ENCODE results near the gene GSTA2. TPM values are rescaled to one million over a fixed set of nuclear protein-coding genes. Genes with fewer than 3 reads are reported as not detected.
"Not testable (repeated sequence)": the region's sequence is repeated elsewhere in the genome, so short reads cannot be mapped to it uniquely, and the experiment has no call there.

Gene GSTA2
- total and polyA plus RNA-seq, 4 donors, result 2.0 to 6.8 (median 3.1) TPM

DNA sequence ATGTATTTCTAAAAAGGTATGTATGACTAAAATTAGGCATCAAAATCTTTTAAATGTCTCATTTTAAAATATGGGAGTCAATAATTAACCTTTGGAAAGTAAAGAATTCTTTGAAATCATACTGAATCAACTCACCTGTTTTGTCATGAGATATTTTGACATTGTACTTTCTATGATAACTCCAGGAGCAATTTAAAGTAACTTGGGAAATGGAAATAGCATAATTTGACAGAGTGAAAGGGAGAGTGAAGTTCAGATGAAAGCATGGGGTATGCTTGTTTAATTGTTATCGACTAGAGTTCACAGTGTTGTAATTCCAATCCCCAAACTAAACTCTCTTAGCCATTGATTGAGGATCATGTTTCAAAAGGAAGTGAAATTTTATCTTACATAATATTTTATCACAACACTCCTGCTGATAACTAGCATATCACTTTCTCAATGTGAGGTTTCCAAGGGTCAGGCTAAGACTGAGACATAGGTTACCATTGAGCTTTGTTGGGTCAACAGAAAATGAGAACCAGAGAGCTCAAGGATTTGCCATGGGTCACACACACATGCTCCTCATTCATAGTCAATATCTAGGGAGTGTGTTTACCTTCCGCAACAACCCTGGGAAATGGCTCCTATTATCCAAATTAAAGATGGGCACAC, 38.0 kb upstream of the GSTA2 start:
- TF ChIP-seq, protein P1, sequence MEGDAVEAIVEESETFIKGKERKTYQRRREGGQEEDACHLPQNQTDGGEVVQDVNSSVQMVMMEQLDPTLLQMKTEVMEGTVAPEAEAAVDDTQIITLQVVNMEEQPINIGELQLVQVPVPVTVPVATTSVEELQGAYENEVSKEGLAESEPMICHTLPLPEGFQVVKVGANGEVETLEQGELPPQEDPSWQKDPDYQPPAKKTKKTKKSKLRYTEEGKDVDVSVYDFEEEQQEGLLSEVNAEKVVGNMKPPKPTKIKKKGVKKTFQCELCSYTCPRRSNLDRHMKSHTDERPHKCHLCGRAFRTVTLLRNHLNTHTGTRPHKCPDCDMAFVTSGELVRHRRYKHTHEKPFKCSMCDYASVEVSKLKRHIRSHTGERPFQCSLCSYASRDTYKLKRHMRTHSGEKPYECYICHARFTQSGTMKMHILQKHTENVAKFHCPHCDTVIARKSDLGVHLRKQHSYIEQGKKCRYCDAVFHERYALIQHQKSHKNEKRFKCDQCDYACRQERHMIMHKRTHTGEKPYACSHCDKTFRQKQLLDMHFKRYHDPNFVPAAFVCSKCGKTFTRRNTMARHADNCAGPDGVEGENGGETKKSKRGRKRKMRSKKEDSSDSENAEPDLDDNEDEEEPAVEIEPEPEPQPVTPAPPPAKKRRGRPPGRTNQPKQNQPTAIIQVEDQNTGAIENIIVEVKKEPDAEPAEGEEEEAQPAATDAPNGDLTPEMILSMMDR (IDR thresholded peaks at IDR 0.05; ENCODE audit: control extremely low read depth, extremely low read depth), result no peak
- DNase-seq (no peak), ATAC-seq (ENCODE audit: insufficient read depth, low FRiP score) (no peak)
- H3K27me3 ChIP-seq (ENCODE audit: control insufficient read depth in 3 of 3, insufficient read depth in 3 of 3, low read length in 2 of 3), result no peaks in the 10 kb centered on the region
- no peak overlapping the region for H3K4me3 ChIP-seq
- H3K27ac ChIP-seq (ENCODE audit: low read depth in 1 of 2, low read length in 1 of 2), result no peak overlapping the region
- no peaks in the 10 kb centered on the region for H3K36me3 ChIP-seq (ENCODE audit: control insufficient read depth in 4 of 4, insufficient read depth in 4 of 4, low read length in 4 of 4)
- WGBS, 2 donors, result 77 to 90% methylated on average over 2 of the region's 2 CpGs
- no peak overlapping the region for H3K9ac ChIP-seq (ENCODE audit: insufficient read depth in 1 of 2, low read length in 2 of 2)
- no peaks in the 10 kb centered on the region for H3K9me3 ChIP-seq (ENCODE audit: control insufficient read depth in 4 of 4, insufficient read depth in 3 of 4, low read length in 3 of 4)
- H3K4me1 ChIP-seq (ENCODE audit: control insufficient read depth in 5 of 5, insufficient read depth in 5 of 5, low read length in 5 of 5), result no peaks in the 10 kb centered on the region

DNA sequence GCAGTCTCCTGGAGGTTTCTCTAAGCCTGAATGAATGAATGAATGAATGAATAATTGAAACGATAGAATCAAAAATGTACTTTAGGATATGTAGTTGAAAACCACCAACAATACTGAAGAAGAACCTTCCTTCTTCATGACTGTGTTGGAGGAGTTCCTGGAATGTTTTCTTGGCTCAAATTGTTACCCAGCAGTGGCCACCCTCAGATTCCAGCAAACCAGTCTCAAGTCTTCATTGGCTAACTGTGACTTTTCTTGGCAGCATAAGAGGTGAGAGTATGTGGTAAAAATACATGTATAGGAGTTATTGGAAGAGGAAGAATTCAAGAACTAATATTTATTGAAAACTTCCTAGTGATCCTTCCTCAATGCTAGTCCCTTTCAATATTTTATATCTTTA, 36.0 kb upstream of the GSTA2 start:
- not testable (repeated sequence) for H3K4me3 ChIP-seq; ATAC-seq (ENCODE audit: insufficient read depth, low FRiP score); H3K36me3 ChIP-seq (ENCODE audit: control insufficient read depth in 4 of 4, insufficient read depth in 4 of 4, low read length in 4 of 4); H3K9ac ChIP-seq (ENCODE audit: insufficient read depth in 1 of 2, low read length in 2 of 2); H3K27me3 ChIP-seq (ENCODE audit: control insufficient read depth in 3 of 3, insufficient read depth in 3 of 3, low read length in 2 of 3); H3K9me3 ChIP-seq (ENCODE audit: control insufficient read depth in 4 of 4, insufficient read depth in 3 of 4, low read length in 3 of 4); DNase-seq; H3K27ac ChIP-seq (ENCODE audit: low read depth in 1 of 2, low read length in 1 of 2); H3K4me1 ChIP-seq (ENCODE audit: control insufficient read depth in 5 of 5, insufficient read depth in 5 of 5, low read length in 5 of 5)
- WGBS, 2 donors, result 88 to 89% methylated on average over 1 of the region's 1 CpG

DNA sequence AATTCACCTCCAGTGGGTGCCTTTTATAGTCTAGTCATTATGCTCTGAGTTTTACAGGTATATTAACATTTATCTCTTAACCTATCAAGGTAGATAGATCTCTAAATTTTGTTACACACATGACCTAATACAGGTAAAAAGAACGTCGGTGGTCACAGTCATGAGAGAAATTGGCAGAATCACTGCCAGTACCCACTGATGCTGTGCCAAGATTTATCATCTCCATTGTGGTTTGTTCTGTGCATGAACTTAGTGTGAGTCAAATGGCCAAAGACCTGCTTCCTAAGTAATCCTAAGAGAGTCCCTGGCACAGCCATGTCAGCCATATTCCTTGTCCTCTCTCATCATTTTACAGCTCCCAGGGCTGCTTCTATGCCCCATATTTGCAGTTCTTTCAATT, 31.1 kb upstream of the GSTA2 start:
- DNase-seq; H3K9ac ChIP-seq (ENCODE audit: insufficient read depth in 1 of 2, low read length in 2 of 2); ATAC-seq (ENCODE audit: insufficient read depth, low FRiP score); H3K36me3 ChIP-seq (ENCODE audit: control insufficient read depth in 4 of 4, insufficient read depth in 4 of 4, low read length in 4 of 4); H3K27me3 ChIP-seq (ENCODE audit: control insufficient read depth in 3 of 3, insufficient read depth in 3 of 3, low read length in 2 of 3); H3K9me3 ChIP-seq (ENCODE audit: control insufficient read depth in 4 of 4, insufficient read depth in 3 of 4, low read length in 3 of 4); H3K4me3 ChIP-seq; H3K27ac ChIP-seq (ENCODE audit: low read depth in 1 of 2, low read length in 1 of 2); H3K4me1 ChIP-seq (ENCODE audit: control insufficient read depth in 5 of 5, insufficient read depth in 5 of 5, low read length in 5 of 5): not testable (repeated sequence)
- 89 to 91% methylated on average over 2 of the region's 2 CpGs for WGBS, 2 donors

DNA sequence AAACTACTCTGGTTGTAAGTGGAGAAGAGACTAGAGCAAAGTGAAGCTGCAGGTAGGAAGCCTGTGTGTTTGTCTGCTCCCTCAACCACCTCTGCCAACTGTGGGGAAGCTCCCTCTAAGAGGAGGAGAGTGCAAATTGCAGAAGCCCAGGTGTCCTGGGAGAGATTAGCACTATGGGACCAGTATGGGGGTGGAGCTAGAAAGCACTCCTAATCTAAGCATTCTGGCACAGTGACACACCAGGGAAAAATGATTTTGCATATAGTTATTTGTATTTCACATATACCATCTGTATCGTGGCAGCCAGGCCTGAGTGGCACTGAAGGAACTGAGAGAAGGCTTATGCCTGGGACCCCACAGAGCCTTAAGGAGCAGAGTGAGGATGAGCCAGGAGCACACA, 27.6 kb upstream of the GSTA2 start:
- no peak for DNase-seq
- H3K36me3 ChIP-seq (ENCODE audit: control insufficient read depth in 4 of 4, insufficient read depth in 4 of 4, low read length in 4 of 4), result no peaks in the 10 kb centered on the region
- H3K9ac ChIP-seq (ENCODE audit: insufficient read depth in 1 of 2, low read length in 2 of 2), result no peak overlapping the region
- H3K4me1 ChIP-seq (ENCODE audit: control insufficient read depth in 5 of 5, insufficient read depth in 5 of 5, low read length in 5 of 5), result no peaks in the 10 kb centered on the region
- TF ChIP-seq, protein P1 (IDR thresholded peaks at IDR 0.05; ENCODE audit: control extremely low read depth, extremely low read depth), result no peak
- H3K27ac ChIP-seq (ENCODE audit: low read depth in 1 of 2, low read length in 1 of 2), result no peak overlapping the region
- 0% methylated on average over 1 of the region's 1 CpG for WGBS, 2 donors
- no peaks in the 10 kb centered on the region for H3K27me3 ChIP-seq (ENCODE audit: control insufficient read depth in 3 of 3, insufficient read depth in 3 of 3, low read length in 2 of 3)
- peaks cover 0 to 5% (median 0%) of the 10 kb centered on the region in 4 donors for H3K9me3 ChIP-seq (ENCODE audit: control insufficient read depth in 4 of 4, insufficient read depth in 3 of 4, low read length in 3 of 4)
- no peak for ATAC-seq (ENCODE audit: insufficient read depth, low FRiP score)
- H3K4me3 ChIP-seq, result no peak overlapping the region

DNA sequence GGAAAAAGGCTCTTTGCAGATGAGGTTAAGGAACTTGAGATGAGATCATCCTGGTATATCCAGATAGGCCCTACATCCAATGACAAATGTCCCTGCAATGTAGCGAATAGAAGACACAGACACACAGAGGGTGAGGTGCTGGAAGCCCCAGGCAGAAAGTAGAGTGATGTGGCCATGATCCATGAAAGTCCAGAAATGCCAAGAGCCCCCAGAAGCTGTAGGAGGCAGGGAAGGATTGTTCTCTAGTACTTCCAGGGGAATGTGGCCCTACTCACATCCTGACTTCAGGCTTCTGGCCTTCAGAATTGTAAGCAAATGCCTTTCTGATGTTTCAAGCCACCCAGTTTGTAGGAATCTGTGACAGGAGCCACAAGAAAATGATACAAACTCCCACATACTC, 26.4 kb upstream of the GSTA2 start:
- not testable (repeated sequence) for H3K27ac ChIP-seq (ENCODE audit: low read depth in 1 of 2, low read length in 1 of 2); DNase-seq

More for the DNA sequence above, 26.4 kb upstream of the GSTA2 start:
- H3K9me3 ChIP-seq (ENCODE audit: control insufficient read depth in 4 of 4, insufficient read depth in 3 of 4, low read length in 3 of 4); H3K4me1 ChIP-seq (ENCODE audit: control insufficient read depth in 5 of 5, insufficient read depth in 5 of 5, low read length in 5 of 5); ATAC-seq (ENCODE audit: insufficient read depth, low FRiP score); H3K27me3 ChIP-seq (ENCODE audit: control insufficient read depth in 3 of 3, insufficient read depth in 3 of 3, low read length in 2 of 3); H3K4me3 ChIP-seq; H3K36me3 ChIP-seq (ENCODE audit: control insufficient read depth in 4 of 4, insufficient read depth in 4 of 4, low read length in 4 of 4); H3K9ac ChIP-seq (ENCODE audit: insufficient read depth in 1 of 2, low read length in 2 of 2): not testable (repeated sequence)
- 89 to 91% methylated on average over 1 of the region's 1 CpG for WGBS, 2 donors
